22Rv1 (cell line): ENCODE measurements around the gene CA11.
A peak's percentile ranks its signal among the peaks of the same experiment; 100 is the strongest.

Source experiments
- H3K27ac ChIP-seq: fragments of 450-650 bp; 2 replicates; pipeline ENCODE4 v1.5.1; 2017
- ZFX ChIP-seq: fragments of 450-650 bp; IDR thresholded peaks from 2 replicates; pipeline ENCODE4 v1.6.1; 2017; ENCODE audit warnings: antibody characterized with exemption, borderline replicate concordance
- TF ChIP-seq, protein P1 (sequence below): fragments of 450-650 bp; IDR thresholded peaks from 2 replicates; pipeline ENCODE4 v1.5.1; 2017; ENCODE audit warnings: mild to moderate bottlenecking

The CA11 gene

DNA sequence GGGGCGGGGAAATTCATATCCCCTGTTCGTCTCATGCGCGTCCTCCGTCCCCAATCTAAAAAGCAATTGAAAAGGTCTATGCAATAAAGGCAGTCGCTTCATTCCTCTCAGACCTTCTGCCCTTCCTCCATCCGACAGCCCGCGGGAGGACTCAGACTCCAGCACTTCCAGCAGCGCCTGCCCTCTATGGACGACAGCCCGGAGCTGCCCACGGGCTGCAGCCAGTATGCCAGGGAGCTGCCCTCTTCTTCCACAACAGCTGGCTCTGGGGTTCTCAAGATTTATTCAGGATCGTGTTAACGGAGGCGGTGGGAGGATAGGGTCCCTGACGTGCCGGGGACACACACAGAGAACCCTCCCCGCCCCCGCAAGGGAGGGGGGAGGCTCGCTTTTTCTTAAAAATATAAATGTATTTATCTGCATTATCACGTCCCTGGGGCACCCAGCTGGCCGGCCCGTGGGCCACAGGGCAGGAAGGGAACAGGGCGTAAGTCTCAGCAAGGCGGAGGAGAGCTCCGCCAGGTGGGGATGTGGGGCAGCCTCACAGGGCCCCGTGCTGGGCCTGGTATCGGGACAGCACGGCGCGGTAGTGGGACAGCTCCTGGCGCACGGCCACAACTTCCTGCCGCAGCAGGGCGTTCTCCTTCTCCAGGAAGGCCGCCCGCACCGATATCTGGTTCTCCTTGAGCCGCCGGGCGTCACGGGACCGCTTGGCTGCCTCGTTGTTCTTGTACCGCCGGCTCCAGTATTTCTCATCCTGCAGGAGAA lies 15.5 kb downstream of the CA11 start:
- H3K27ac ChIP-seq, result peak overlapping the region; percentile 100
- no peak for TF ChIP-seq ZFX
- TF ChIP-seq, protein P1, sequence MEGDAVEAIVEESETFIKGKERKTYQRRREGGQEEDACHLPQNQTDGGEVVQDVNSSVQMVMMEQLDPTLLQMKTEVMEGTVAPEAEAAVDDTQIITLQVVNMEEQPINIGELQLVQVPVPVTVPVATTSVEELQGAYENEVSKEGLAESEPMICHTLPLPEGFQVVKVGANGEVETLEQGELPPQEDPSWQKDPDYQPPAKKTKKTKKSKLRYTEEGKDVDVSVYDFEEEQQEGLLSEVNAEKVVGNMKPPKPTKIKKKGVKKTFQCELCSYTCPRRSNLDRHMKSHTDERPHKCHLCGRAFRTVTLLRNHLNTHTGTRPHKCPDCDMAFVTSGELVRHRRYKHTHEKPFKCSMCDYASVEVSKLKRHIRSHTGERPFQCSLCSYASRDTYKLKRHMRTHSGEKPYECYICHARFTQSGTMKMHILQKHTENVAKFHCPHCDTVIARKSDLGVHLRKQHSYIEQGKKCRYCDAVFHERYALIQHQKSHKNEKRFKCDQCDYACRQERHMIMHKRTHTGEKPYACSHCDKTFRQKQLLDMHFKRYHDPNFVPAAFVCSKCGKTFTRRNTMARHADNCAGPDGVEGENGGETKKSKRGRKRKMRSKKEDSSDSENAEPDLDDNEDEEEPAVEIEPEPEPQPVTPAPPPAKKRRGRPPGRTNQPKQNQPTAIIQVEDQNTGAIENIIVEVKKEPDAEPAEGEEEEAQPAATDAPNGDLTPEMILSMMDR, result peak; percentile 70

DNA sequence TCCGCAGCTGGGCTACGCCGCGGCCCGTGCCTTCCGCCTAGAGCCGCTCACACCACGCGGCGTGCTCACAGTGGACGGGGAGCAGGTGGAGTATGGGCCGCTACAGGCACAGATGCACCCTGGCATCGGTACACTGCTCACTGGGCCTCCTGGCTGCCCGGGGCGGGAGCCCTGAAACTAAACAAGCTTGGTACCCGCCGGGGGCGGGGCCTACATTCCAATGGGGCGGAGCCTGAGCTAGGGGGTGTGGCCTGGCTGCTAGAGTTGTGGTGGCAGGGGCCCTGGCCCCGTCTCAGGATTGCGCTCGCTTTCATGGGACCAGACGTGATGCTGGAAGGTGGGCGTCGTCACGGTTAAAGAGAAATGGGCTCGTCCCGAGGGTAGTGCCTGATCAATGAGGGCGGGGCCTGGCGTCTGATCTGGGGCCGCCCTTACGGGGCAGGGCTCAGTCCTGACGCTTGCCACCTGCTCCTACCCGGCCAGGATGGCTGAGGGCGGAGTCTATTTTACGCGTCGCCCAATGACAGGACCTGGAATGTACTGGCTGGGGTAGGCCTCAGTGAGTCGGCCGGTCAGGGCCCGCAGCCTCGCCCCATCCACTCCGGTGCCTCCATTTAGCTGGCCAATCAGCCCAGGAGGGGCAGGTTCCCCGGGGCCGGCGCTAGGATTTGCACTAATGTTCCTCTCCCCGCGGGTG lies 16.2 kb downstream of the CA11 start:
- TF ChIP-seq ZFX, result no peak
- TF ChIP-seq, protein P1, result no peak
- H3K27ac ChIP-seq, result peak overlapping the region; percentile 100

DNA sequence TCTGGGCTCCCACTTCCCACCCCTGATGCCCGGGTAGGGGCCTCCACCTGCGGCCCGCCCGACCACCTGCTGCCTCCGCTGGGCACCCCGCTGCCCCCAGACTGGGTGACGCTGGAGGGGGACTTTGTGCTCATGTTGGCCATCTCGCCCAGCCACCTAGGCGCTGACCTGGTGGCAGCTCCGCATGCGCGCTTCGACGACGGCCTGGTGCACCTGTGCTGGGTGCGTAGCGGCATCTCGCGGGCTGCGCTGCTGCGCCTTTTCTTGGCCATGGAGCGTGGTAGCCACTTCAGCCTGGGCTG lies 16.7 kb downstream of the CA11 start:
- TF ChIP-seq, protein P1, result peak; percentile 27; the same call in 1 of the 2 replicates
- no peak for TF ChIP-seq ZFX
- H3K27ac ChIP-seq, result peak overlapping the region; percentile 100

DNA sequence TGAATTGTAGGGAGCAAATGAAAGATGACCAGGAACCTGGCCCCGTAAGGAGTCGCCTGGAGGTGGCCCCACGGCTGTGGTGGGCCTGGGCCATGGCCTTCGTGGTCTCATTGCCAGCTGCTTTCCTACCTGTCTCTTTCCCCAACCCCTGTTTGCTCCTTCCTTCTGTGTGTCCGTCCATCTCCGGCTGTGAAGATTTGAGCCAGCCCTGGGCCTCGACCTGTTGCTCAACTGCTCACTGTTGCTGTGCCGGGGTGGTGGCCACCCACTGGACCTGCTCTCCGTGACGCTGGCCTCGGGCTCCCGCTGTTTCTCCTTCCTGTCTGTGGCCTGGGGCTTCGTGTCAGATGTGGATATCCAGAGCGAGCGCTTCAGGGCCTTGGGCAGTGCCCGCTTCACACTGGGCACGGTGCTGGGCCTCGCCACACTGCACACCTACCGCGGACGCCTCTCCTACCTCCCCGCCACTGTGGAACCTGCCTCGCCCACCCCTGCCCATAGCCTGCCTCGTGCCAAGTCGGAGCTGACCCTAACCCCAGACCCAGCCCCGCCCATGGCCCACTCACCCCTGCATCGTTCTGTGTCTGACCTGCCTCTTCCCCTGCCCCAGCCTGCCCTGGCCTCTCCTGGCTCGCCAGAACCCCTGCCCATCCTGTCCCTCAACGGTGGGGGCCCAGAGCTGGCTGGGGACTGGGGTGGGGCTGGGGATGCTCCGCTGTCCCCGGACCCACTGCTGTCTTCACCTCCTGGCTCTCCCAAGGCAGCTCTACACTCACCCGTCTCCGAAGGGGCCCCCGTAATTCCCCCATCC lies 17.3 kb downstream of the CA11 start:
- peak overlapping the region; percentile 100 for H3K27ac ChIP-seq
- TF ChIP-seq, protein P1, result no peak
- TF ChIP-seq ZFX, result no peak

DNA sequence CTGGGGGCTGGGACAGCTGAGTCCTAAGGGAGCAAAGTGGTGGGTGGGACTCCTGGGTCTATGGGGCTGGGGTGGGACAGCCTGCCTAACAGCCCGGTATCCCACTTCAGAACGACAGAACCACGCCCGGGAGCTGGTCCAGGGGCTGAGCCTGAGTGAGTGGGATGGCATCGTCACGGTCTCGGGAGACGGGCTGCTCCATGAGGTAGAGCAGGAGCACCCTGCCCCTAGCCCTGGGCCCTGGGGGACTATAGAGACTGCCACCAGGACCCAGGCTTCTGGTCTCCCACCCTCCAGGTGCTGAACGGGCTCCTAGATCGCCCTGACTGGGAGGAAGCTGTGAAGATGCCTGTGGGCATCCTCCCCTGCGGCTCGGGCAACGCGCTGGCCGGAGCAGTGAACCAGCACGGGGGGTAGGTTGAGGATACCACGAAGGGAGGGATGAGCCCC lies 18.1 kb downstream of the CA11 start:
- H3K27ac ChIP-seq, result peak overlapping the region; percentile 100; the same call in 1 of the 2 replicates

DNA sequence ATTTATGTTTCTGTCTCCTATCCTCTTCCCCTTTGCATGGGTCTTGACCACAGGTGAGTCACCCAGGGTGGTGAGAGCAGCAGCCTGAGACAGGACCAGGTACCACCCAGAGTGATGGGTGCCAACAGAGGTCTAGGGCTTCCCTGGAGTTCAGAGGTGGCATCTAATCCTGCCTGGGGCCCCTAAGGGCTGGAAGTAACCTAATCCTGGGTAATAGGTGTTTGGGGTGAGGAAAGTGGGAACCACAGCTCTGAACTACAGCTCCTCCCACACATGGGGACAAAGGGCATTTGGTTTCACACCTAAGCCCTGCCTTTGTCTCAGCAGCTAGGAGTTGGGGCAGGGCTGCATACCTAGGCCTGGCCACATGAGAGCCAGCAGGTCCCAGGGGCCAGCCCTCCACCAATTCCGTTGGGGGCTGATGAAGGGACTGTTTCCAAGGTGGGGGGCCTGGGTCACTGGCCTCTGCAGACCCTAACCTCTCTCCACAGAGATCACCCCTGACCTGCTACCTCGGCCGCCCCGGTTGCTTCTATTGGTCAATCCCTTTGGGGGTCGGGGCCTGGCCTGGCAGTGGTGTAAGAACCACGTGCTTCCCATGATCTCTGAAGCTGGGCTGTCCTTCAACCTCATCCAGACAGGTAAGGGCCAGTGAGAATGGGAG lies 18.7 kb downstream of the CA11 start:
- TF ChIP-seq, protein P1, result no peak
- no peak for TF ChIP-seq ZFX
- peak overlapping the region; percentile 100 for H3K27ac ChIP-seq

More for the DNA sequence above, 18.1 kb downstream of the CA11 start:
- TF ChIP-seq, protein P1, result no peak
- TF ChIP-seq ZFX, result no peak
